DMS79 (cell line): Measurements from ENCODE around the gene ADAMTS7.
"Not testable (repeated sequence)": the region's sequence is repeated elsewhere in the genome, so short reads cannot be mapped to it uniquely, and the experiment has no call there.

Source experiments
- DNase-seq: peaks from one replicate; lab custom pipeline; 2025; lab: John Stamatoyannopoulos, UW

ADAMTS7 gene

DNA sequence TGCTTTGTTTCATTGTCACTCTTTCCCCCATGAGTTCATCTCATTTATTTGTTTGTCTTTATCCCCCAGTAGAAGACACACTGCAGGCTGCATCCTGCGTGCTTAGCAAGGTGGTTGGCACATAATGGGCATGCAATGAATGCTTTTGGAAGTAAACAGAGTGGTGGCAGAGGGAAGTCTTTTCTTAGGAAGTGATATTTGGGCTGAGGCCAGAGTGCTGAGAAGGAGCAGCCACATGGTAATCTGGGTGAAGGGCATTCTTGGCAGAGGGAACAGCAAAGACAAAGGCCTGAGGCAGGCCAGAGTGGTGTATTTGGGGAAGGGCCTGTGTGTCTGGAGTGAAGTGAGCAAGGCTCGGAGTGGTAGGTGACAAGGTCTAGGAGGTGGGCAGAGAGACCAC lies 17.7 kb upstream of the ADAMTS7 start:
- DNase-seq, result no peak

DNA sequence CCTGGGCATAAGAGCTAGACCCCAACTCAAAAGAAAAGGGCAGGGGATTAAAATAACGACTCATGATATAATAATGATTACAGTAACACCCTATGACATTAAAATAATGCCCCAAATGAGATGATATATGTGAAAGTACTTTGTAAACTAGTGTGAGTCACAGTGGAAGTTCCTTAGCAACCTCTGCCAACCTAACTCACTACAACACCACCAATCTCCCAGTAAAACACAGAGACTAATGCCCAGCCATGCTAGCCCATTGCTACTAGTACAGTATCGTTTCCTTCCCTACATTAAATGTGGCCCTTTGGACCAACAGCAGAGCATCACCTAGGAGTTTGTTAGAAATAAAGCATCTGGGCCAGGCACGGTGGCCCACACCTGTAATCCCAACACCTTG lies 11.2 kb upstream of the ADAMTS7 start:
- no peak for DNase-seq

DNA sequence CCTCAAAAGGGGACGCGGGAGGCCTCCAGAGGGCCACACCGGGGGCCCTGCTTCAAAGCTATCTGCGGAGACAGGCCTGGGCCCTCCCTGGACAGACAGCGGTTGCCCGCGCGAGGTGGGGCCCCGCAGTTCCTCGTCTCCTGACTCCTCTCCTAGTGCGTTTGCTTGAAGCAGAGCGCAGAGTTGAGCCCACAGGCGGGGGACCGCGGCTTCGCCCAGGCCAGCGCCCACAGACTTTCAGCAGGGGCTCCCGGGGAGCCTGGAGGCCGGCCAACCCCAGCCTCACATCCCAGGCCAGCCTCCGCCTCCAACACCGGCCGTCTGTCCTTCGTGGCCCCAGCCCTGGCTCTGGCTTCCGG lies 540 bp upstream of the ADAMTS7 start:
- DNase-seq, result no peak

GRCh38 chr15:78810362-78811123 lies 721 bp downstream of the ADAMTS7 start:
- DNase-seq, result no peak

DNA sequence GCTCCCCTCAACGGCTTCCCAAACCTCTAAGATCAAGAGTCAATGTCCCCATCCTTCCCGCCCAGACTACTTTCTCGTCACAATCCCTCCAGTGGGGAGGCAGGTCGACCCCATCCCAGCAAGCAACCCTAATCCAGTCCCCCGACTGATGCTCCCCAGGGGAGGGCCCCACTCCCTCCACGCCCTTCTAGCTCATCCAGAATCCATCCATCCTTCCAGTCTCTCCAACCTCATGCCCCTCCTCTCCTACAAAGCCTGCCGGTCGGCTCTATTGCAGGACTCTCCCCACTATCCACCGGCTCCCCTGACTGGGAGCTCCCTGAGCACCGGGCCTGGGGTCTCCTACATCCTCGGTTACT lies 1.3 kb downstream of the ADAMTS7 start:
- no peak for DNase-seq

DNA sequence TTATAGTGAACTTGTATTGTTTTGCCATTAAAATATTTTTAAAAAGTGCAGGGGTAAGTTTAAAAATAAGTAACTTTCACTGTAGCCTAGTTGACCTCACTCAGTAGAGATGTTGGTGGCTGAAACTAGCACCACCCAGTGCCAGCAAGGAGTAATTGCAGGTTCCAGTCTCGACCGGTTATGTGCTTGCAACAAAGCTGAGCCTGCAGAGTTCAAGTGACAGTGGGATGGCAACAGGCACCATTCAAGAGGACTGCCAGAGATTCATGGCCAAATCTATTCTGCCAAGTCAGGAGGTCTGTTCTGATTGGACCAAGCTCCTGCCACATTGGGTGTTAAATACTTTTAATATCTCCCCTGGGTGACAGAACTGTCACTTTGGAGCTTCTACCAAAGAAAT lies 2.7 kb downstream of the ADAMTS7 start:
- DNase-seq, result no peak

DNA sequence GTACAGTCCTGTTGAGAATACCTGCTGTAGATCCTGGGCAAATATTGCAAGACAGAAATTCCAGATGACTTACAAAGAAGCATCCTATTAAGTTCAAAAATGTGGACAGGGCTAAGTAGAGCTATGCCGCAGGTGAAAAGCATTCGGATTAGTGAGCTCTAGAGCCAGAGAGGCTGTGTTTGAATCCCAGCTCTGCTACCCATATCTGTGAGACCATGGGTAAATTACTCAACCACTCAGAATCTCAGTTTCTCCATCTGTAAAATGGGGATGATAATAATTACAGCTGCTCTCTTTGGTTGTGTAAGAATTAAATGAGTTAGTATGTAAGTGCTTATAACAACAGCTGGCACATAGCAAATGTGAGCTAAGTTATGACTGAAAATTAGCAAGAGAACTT lies 3.9 kb downstream of the ADAMTS7 start:
- no peak for DNase-seq

GRCh38 chr15:78804391-78804792 lies 6.9 kb downstream of the ADAMTS7 start:
- DNase-seq, result no peak

- no peak for DNase-seq
These were observed 10.5 kb downstream of the ADAMTS7 start for GRCh38 chr15:78800806-78801205.

DNA sequence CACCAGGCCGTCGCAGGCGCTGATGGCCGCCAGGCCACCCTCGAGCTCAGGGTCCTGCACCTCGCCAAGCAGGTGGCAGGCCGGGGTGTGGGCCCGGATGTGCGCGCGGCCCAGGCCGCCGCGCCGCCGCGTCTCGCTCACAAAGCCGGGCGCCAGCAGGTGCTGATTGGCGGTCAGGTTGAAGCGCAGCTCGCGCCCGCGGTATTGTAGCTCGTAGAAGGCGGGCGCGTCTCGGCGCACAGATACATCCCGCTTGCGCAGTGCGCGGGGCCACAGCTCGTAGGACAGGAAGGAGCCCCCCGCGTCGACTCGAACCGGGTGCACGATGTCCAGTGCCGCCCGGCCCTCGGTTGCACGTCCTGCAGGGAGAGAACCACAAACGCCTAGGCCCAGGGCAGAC lies 11.1 kb downstream of the ADAMTS7 start:
- DNase-seq, result no peak

GRCh38 chr15:78799102-78799501 lies 12.2 kb downstream of the ADAMTS7 start:
- DNase-seq, result not testable (repeated sequence)

DNA sequence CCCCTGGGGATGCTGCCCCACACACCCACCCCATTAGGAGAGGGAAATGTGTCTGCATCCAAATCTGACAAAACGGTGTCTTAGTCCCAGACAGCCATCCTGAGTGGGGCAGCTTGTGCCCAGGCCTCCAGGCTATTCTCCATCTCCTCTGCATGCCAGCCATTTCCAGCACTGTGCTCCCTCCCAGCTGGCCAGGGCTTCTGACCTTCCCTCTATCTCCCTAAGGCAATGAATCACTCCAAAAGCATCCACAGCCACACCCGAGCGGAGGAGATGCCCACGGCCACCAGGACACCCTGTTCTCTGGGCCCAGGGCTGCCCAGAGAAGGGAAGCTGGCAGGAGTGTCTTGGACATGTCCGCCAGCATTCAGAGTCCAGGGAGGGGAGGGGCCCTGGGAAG lies 12.9 kb downstream of the ADAMTS7 start:
- DNase-seq, result not testable (repeated sequence)

- DNase-seq, result no peak
These were observed 13.3 kb downstream of the ADAMTS7 start for GRCh38 chr15:78797951-78798350.

DNA sequence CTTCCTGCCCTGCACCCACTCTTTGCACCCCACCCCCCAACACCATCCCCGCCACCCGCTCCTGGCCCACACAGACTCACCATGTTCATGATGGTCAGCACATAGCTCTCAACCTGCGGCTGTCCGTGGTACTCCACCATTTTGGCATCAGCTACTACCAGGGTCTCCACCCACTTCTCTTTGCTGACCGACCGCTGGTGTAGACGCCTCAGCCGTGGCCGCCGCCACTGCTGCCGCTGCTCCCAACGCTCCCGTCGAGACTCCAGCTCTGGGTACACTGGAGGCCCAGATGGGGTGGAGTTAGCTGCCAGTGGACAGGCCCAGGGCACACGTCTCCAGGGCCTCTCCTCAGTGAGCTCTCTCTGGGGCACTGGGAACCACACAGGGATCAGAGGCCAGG lies 14.8 kb downstream of the ADAMTS7 start:
- DNase-seq, result no peak

DNA sequence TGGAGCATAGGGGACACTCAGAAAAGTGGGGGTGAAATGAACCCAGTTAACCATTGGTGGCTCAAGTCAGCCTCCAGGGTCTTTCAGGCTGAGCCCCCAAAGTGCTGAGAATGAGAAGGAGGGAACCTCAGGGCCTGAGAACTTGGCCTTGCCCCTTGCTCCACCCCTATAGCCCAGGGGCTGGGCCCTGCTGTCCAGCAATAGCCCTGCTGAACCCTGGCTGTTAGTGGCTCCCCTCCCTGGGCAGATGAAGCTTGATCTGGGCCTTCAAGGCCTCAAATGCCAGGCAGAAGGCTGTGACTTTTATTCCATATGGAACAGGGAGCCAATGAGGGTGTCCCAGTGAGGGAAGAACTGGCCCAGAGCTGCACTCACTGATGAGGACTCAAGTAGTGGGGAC lies 16.2 kb downstream of the ADAMTS7 start:
- DNase-seq, result no peak

DNA sequence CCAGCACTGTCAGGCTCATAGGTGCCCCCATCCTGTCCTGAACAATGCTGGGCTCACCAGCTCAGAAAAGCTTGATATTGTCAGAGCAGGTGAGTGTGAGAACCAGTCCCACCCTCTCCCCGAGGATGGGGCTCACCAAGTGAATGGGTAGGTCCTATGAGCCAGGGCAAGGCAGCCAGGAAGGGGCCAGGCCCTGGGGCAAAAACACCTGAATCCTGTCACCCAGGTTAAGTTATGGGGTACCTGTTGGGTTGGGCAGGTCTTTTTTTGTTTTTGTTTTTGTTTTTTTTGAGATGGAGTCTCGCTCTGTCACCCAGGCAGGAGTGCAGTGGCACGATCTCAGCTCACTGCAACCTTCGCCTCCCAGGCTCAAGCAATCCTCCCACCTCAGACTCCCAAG lies 16.8 kb downstream of the ADAMTS7 start:
- not testable (repeated sequence) for DNase-seq

- no peak for DNase-seq
These were observed 19.9 kb downstream of the ADAMTS7 start for GRCh38 chr15:78791357-78791756.

DNA sequence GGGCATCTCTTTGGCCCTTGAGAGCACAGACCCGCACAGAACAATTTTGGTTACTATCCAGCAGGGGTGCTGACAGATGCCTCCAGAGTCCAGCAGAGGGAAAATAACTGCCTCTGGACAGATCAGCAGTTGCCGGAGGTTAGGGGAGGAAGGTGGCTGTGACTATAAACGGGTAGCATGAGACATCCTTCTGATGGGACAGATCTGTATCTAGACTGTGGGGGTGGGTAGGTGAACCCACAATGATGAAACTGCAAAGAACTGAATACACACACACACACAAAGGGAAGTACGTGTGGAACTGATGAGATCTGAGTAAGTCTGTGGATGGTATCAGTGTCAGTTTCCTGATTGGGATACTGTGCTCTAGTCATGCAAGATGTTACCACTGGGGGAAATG lies 21.2 kb downstream of the ADAMTS7 start:
- DNase-seq, result no peak

GRCh38 chr15:78789615-78790014 lies 21.6 kb downstream of the ADAMTS7 start:
- DNase-seq, result no peak

- DNase-seq, result no peak
These were observed 23.1 kb downstream of the ADAMTS7 start for GRCh38 chr15:78788016-78788660.

- not testable (repeated sequence) for DNase-seq
These were observed 28.9 kb downstream of the ADAMTS7 start for GRCh38 chr15:78782402-78782801.

- not testable (repeated sequence) for DNase-seq
These were observed 29.9 kb downstream of the ADAMTS7 start for GRCh38 chr15:78781381-78781780.

GRCh38 chr15:78779975-78780374 lies 31.3 kb downstream of the ADAMTS7 start:
- not testable (repeated sequence) for DNase-seq
